NCI-H2171 (cell line): ENCODE results near the gene MRPL27.
"Not testable (repeated sequence)": the region's sequence is repeated elsewhere in the genome, so short reads cannot be mapped to it uniquely, and the experiment has no call there.

Experiments used
- DNase-seq: peaks from one replicate; lab custom pipeline; 2025; lab: John Stamatoyannopoulos, UW

Gene MRPL27

GRCh38 chr17:50372758-50373556, at the start of gene MRPL27, which contains the start of gene EME1:
MRPL27 (minus strand) TSS chr17:50373184; CDS start chr17:50373170, 14 bp downstream.
EME1 (plus strand) TSS chr17:50373229; CDS start chr17:50375209, 1,980 bp downstream.
- peak; percentile 90 for DNase-seq

DNA sequence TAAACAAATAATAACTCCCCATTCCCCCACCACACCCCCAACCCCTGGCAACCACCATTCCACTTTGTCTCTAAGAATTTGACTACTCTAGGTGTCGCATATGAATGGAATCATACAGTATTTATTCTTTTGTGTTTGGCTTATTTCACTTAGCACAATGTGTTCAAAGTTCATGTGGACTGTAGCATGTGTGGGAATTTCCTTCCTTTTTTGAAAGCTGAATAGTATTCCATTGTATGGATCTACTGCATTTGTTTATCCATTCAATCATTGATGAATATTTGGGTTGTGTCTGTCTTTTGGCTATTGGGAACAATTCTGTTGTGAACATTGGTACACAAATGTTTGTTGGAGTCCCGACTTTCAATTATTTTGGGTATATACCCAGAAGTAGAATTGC, 49.8 kb upstream of the MRPL27 start:
- no peak for DNase-seq

DNA sequence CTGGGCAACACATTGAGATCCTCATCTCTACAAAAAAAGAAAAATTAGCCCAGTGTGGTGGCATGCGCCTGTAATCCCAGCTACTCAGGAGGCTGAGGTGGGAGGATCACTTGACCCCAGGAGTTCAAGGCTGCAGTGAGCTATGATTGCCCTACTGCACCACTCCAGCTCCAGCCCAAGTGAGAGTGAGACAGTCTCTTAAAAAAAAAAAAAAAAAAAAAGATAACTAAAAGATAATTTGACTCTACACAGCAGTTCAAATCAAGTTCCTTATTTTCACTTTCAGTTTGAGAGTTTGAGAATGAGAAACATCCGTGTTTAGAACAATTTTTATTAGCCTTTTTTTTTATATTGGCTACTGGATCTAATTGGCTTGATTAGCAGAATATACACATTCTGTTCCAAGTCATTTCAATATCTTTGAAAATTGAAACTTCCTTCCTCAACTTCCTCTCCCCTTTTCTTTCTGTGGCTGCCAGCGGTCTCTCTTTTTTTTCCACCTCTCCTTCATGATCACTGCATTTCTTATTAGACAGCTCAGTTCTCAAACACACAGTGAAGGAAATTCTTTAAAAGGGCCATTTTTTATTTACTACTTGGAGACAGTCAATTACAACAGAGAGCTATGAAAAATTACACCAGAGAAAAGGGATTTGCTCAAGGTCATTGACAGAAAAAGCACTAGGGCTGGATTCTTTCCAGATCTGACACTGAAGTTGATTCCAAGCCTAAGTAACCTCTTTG, 48.5 kb upstream of the MRPL27 start:
- DNase-seq = no peak

DNA sequence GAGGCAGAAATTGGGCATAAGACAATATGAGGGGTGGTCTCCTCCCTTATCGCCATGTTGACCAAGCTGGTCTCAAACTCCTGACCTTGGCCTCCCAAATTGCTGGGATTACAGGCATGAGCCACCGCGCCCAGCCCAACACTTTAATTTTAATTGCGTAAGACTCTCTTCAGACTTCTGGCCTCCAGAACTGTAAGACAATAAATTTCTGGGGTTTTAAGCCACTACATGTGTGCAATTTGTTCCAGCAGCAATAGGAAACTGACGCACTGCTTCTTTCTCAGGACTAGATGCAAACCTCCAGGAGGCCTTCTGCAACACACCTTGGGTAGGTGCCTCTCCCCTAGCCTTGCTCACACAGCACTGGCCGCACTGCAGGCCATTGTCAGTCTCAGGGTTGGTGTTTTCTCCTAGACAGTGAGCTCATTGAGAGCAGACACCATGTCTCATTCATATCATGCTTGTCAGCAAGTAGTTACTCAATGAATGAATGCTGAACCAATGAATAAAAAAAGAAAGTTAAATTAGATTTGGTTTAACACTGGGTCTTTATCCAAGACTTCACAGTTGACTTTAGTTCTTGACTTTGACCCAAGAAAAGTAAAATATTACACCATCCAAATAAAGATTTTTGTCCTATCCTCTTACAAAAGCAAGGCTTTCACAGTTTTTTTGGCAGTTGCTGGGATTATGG, 47.6 kb upstream of the MRPL27 start:
- DNase-seq = no peak

DNA sequence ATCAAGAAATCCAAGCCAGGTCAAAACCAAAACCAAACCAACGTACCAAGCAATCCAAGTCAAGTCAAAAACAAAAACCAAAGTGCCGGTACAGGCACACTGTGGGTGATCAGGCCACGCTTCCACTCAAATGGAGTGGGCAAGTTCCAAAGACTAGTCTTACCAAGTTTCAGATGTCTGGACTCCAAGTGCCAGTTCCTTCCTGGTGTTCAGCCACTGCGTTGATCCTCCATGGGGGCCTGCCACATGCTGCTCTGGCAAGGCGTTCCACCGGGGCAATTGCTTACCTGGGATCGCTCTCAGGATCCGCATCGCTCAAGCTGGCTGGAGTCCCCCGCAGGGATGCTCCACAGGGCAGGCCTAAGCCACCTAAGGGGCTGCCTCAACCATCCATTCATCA, 46.6 kb upstream of the MRPL27 start:
- DNase-seq = not testable (repeated sequence)

GRCh38 chr17:50414808-50415207, 41.8 kb upstream of the MRPL27 start:
- DNase-seq = no peak

DNA sequence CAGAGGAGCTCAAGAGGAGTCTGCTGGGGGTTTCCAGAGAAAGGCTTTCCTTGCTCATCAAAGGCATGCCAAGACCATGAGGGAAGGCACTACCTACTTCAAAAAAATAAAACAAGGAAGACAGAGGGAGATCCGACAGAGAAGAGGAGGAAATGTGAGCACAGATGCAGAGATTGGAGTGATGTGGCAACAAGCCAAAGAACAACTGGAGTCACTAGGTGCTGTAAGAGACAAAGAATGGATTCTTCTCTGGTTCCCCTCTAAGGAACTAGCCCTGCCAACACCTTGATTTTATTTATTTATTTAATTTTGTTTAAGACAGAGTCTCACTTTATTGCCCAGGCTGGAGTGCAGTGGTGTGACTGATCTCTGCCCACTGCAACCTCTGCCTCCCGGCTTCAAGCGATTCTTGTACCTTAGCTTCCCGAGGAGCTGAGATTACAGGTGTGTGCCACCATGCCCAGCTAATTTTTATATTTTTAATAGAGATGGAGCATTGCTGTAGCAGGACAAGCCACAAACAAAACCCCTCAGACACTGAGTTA, 39.3 kb upstream of the MRPL27 start:
- DNase-seq = no peak

- no peak for DNase-seq
These were observed 34.9 kb upstream of the MRPL27 start for GRCh38 chr17:50407921-50408320.

- no peak for DNase-seq
These were observed 33.6 kb upstream of the MRPL27 start for GRCh38 chr17:50406578-50406977.

GRCh38 chr17:50405351-50405750, 32.4 kb upstream of the MRPL27 start:
- DNase-seq = not testable (repeated sequence)

DNA sequence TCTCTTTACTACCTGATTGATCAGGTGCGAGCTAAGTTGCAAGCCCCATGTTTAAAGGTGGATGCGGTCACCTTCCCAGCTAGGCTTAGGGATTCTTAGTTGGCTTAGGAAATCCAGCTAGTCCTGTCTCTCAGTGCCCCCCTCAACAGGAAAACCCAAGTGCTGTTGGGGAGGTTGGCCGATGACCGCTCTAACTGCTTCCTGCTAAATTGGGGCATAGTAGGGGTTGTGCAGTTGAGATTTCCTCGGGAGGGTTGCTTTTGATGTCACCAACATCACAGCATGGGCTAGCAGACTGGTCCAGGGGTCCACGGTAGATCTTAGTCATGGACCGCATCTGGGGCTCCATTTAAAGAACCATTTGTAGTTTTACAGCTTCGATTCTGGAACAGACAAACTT, 26.6 kb upstream of the MRPL27 start:
- DNase-seq = not testable (repeated sequence)

- DNase-seq = not testable (repeated sequence)
These were observed 25.7 kb upstream of the MRPL27 start for GRCh38 chr17:50398672-50399071.

DNA sequence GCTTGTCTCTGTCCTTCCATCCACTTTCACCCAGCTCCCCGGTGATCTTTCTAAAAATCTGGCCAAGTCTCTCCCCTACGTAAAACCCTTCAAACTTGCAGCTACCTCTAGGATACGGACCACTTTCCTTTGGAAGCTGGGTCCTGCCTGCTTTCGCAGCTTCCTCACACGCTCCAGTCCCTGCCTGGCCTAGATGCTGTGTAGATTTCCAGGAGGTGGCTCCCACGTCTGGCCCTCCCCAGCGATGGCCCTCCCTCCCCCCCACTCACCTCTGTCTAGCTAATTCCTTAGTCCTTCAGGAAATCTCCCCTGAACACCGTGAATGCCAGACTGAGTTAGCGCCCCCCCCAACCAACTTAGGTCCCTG, 24.9 kb upstream of the MRPL27 start:
- no peak for DNase-seq

GRCh38 chr17:50397111-50397918, 24.3 kb upstream of the MRPL27 start, which contains the start of gene LRRC59:
LRRC59 (minus strand) TSS chr17:50397523; CDS start chr17:50397317, 206 bp downstream.
- peak; percentile 72 for DNase-seq

- DNase-seq = peak; percentile 46
These were observed 23.5 kb upstream of the MRPL27 start for GRCh38 chr17:50396261-50397110.

DNA sequence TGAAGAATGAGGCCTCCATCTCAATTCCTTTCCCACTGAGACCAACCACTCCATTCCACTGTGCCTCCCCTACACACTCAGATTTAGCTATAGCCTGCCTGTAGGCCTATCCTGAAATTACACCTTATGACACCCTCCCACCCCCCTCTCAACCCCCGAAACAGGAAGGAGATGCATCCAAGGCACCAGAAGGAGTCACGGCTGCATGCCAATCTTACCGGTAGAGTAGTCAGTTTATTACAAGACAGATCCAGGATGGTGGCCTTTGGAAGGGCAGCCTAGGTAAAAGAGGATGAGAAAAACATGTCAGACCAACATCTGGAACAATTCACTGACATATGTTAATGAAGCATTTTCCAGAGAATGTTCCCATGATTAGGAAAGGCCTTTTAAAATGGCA, 21.7 kb upstream of the MRPL27 start:
- DNase-seq = no peak

GRCh38 chr17:50393700-50394099, 20.7 kb upstream of the MRPL27 start:
- no peak for DNase-seq

GRCh38 chr17:50392621-50393020, 19.6 kb upstream of the MRPL27 start:
- DNase-seq = no peak

DNA sequence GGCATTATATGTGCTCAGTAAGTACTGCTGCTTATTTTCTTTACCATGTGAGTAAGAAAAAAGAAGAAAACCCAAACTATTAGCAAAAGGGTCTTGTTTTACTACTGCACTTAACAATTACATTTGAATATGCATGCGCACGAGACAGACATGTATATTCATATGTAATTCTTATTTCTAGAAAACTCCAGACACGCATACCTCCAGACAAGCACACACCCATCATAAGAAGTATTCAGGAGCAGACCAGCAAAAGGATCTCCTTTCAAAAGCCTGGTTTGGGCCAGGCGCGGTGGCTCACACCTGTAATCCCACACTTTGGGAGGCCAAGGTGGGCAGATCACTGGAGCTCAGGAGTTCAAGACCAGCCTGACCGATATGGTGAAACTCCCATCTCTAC, 16.6 kb upstream of the MRPL27 start:
- DNase-seq = no peak

DNA sequence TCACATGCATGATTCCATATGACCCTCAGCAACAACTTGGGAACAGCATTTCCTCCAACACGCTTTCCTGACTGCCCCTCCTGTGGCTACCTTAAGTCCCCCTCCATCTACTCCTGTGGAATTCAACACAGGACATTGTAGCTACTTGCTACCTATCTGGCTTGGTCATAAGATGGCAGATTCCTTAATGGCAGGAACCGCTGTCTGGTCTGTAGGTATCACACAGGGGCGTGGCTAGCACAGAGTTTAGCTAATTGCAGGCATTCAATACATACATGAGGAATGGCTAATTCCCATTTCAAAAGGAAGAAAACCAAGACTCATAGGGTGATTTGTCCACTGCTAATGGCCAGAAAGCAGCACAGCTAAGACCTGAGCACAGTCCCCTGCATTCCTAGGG, 15.7 kb upstream of the MRPL27 start:
- no peak for DNase-seq
